Fibroblast of the conjunctiva (primary cell): ENCODE results near the gene PNKP.
"Not testable (repeated sequence)": the region's sequence is repeated elsewhere in the genome, so short reads cannot be mapped to it uniquely, and the experiment has no call there.

Source experiments
- DNase-seq: peaks from one replicate; pipeline ENCODE4 v3.0.0-alpha.2; 2010; ENCODE audit warnings: low read depth

Gene PNKP

DNA sequence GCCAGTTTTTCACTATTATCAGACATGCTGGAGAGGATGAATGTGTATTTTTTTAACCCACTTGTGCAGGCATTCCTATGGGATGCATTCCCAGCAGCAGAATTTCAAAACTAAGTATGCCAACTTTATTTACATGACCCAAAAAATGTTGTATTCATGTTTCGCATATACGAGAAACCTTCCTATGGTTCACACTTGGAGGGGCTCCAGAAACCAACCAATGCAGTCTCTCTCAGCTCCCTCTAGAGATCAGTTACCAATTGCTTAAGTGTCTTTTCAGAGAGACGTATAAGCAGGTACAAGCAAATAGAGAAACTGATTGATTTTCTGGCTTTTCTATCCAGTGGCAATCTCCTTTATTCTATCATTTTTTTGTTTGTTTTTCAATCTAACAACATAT lies 22.0 kb downstream of the PNKP start:
- no peak for DNase-seq

DNA sequence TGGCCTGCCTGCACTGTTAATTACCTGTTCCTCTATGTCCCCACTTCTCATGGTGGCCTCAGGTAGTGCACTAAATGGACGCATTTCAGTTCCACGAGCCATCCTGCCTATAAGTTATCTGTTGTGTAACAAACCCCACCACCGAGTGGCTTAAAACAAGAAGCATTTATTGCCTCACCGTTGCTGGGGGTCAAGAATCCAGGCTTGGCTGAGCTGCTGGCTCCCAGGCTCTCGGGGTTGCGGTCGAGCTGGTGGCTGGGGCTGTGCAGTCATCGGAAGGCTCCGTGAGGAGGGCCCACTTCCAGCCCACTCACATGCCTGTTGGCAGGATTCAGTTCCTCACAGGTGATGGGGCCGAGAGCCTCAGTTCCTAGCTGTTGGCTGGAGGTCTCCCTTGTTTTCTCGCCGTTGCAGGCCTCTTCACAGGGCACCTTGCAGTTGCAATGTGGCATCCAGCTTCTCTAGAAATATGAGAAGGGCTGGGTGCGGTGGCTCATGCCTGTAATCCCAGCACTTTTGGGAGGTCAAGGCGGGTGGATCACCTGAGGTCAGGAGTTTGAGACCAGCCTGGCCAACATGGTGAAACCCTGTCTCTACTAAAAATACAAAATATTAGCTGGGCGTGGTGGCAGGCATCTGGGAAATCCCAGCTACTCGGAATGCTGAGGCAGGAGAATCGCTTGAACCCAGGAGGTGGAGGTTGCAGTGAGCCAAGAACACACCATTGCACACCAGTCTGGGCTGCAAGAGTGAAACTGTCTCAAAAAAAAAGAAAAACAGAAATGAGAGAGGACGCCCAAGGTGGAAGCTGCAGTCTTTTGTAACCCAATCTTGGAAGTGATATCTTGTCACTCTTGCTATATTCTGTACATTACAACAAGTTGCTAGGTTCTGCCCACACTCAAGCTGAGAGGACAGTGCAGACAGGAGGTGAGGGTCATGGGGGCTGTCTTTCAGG lies 23.0 kb downstream of the PNKP start:
- no peak for DNase-seq

DNA sequence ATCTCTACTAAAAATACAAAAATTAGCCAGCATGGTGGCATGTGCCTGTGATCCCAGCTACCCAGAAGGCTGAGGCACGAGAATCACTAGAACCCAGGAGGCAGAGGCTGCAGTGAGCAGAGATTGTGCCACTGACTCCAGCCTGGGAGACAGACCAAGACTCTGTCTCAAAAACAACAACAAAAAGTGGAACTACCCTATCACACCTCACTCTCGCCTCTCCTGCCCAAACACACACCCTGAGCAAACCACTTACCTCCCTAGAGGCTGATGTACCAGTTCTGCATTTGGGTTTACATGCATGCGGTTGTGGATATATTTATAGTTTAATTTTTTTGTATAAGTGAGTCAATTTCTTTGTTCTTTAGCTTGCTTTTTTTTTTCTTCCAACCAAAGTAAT lies 24.1 kb downstream of the PNKP start:
- DNase-seq, result no peak

DNA sequence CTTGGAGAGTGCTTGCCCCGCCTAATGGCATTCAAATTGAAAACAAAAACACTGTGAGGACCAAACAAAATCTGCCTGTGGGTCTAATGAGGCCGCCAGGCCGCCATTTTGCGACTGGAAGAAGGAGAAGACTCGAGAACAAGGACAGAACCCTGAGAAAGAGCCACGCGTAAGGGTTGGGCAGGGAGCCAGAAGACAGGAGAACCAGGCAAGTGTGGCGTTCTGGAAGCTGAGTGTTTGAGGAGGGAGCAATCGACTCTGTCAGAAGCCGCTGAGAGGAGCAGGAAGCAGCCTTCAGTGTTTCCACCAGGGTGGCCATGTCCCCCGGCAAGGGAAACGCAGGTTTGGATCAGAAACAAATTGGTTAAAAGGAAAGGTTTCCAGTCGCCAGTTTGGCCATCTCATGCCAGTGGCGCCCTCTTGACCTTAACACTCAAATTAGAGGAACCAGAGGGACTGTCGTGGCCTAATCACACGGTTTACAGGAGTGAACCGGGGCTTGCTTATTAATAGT lies 26.6 kb downstream of the PNKP start:
- DNase-seq, result no peak

DNA sequence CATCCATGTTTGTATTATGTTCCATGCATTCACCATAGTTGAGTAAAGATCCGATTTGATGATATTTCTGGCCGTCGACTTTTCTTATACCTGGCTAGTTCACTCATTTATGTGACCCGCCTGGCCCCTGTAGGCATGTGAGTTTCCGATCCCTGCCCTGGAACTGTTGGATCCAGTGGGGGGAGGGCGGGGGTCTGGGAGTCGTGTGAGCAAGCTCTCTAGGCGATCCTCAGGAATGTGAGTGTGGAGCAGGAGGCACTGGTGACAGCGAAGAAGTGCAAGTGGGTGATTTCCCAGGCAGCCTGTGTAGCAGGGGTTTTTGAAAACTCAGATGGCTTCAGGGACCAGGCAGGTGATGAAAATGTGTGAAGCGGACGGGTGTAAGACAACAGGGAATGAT lies 27.1 kb downstream of the PNKP start:
- no peak for DNase-seq

DNA sequence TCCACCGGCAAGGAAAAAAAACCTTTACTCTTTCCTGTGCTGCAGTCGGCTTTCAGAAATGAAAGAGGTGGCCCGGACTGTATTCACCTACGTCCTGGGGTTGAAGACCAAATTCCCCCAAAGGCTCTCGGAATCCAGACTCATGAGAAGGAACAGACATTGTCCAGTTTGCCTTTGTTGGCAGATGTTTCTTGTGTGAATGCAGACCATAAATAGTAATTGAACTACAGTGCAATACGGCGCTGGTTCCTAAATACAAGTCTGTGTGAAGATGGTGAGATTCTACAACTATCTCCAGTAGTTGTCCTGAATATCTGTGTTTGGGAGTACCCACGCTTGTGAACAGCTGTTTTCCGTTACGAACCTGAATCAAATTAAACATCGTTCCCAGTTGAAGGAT lies 27.7 kb downstream of the PNKP start:
- DNase-seq, result no peak

DNA sequence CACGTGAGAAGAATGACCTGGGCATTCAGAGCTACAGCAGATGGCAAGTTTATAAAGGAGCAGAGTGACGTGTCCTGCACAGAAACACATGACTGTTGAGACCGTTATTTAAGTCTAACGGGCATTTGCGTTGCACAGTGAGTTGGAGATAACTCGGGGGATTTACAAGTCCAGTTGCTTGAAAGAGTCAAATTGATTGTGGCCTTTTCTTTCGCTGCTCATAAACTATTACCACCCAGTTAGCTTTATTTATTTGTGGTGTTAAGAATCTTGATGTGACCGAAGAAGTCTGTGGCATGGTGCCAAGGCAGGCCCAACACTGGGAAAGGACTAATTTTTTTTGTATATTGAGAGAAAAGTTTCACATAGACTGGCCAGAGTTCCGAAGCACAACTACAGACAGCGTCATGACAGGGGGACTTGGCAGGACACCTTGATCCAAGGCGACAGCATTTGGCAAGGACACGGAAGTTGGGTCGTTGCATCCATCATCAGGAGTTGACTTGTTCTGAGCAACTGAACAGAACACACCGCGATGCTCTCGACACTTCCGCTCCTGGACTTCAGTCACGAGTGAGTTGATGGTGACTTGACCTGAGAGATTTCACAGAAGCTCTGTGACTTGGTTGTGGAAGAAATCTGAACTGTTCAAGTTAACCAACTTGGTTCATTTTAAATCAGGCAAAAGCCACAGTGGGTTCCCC lies 28.3 kb downstream of the PNKP start:
- DNase-seq, result no peak

DNA sequence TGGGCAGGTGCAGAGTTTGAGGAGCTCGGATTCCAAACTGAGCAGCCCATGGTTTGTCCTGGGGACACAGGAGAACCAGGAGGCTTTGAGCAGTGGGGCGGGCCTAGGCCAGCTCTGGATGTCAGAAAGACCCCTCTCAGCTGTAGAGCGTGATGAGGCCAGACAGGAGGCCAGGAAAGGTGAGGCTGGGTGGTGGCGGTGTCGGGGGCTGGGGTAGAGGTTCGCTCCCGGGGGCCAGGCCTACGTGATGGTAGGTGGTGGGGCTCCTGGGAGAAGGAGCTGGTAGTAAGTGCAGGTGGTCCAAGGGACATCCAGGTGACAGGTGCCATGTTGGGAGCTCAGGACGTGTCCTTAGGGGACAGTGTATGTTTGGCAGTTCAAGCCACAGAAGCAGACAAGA lies 30.0 kb downstream of the PNKP start:
- DNase-seq, result no peak

DNA sequence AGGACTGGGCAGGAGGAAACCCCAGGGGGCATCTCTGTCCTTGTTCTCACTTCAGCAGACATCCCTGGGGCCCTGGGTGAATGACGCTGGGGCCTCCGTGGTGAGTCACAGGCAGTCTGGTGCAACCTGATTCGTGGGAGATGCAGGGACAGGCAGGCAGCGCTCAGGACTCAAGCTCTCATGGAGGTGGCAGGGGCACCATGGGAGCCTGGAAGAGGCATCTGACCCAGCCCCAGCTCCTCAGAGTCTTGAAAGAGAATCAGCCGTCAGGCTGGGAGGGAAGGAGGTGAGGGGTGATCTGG lies 30.4 kb downstream of the PNKP start:
- no peak for DNase-seq

DNA sequence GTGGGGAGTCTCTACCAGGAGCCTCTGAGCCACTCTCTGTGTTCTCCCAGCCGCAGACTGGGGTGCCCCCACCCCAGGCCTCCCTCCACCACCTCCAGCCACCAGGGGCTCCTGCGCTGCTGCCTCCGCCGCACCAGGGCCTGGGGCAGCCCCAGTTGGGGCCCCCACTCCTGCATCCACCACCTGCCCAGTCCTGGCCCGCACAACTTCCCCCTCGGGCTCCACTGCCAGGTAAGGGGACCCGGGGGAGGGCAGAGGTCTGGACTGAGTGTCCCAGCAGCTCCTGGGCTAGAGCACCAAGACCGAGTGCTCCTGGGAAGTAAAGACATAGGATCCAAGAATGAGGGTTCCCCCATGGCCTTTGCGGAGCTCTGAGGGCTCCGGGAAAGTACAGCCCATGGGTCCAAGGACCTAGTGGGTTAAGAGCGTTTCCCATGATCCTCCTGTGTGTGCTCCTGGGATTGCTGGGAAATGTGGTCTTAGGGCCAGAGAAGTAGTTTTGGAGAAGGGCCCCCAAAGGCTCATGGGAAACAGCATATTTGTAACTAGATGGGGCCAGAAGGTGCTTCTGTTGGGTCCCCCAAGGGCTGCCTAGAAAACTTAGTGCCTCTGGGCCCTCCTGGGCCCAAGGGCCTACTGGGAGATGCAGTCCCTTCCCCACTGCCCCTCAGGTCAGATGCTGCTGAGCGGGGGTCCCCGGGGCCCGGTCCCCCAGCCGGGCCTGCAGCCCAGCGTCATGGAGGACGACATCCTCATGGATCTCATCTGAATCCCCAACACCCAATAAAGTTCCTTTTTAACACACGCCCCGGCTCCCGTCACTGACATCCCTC lies 31.0 kb downstream of the PNKP start:
- no peak for DNase-seq

DNA sequence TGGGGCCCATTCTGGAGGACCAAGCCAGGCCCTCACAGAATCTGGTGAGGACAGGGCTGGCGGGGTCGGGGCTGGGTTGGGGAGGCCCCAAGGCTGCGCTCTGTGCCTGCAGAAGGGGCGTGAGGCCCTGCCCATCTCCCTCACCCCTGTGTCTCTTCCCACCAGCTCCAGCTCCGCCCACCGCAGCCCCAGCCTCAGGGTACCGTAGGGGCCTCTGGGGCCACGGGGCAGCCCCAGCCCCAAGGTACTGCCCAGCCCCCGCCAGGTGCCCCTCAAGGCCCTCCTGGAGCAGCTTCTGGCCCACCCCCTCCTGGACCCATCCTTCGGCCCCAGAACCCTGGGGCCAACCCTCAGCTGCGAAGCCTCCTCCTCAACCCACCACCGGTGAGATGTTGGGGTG lies 31.8 kb downstream of the PNKP start:
- no peak for DNase-seq

DNA sequence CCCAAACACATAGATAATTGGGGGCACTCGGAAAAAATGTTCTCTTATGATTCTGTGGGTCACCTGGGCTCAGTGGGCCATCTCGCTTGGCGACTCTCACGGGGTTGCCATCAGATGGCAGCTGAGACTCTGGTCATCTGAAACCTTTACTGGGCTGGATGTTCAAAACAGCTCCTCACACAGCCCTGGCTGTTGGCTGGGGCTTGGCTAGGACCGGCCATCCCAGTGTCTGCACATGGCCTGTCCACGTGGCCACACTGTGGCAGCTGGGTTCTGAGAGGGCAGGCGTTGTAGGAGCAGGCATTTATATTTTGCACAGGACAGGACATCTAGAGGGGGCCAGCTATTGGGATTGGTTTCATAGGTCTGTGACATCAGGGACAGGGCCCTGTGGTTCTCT lies 33.8 kb downstream of the PNKP start:
- no peak for DNase-seq

DNA sequence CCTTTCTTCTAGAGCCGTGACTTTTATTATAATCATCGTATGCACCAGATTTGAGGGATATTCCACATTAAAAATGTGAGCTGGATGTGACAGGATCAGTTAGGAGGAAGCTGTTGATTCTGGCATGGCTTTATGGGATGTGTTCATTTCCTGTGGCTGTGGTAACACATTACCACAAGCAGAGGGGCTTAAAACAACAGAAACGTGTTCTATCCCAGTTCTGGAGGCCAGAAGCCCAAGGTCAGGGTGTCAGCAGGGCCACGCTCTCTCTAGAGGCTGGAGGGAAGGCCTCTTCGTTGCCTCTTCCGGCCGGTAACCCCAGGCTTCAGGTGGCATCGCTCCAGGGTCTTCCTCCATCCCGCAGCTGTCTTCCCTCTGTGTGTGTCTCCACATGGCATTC lies 34.8 kb downstream of the PNKP start:
- no peak for DNase-seq

DNA sequence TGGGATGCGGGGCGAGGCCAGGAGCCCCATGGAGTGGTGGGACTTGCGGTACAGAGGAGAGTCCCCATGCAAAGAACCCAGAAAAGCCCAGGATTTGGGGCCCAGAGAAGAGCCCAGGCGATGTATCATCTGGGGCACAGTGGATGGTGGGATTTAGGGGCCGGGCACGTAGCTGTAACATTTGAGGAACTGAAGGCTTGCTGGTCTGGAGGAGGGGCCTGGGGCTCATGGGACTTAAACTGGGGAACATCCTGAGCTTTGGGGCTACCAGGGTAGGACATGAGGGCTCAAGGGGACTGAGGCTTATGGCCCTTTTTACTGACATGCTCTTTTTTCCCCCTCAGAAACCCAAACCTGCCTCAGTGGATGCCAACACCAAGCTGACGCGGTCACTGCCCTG lies 35.8 kb downstream of the PNKP start:
- no peak for DNase-seq

DNA sequence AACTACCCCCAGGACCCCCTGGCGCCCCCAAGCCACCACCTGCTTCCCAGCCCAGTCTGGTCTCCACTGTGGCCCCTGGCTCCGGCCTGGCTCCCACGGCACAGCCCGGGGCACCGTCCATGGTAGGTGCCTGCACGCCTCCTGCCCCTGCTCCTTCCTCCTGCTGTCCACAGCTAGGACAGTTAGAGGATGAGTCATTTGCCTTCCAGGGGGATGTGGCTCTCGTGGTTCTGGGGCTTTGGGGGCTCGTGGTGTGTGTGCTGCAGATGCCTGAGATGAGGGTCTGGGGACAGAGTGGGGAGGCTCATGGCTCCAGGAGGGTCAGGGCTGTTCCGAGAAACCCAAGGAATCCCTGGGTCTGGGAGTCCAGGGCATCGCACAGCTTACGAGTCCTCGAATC lies 36.6 kb downstream of the PNKP start:
- DNase-seq, result no peak

DNA sequence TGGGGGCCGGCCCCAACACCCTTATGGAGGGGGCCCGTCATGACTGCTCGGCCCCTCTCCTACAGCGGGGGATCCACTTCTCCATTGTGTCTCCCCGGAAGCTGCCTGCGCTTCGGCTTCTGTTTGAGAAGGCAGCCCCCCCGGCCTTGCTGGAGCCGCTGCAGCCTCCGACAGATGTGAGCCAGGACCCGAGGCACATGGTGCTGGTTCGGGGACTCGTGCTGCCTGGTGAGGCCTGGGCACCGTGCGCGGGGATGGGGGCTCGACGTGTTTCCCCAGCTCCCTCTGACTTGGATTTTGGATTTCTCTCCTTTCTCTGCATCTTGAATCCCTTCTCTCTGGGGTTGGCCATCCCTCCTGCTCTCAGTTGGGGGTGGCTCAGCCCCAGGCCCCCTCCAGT lies 37.7 kb downstream of the PNKP start:
- no peak for DNase-seq

DNA sequence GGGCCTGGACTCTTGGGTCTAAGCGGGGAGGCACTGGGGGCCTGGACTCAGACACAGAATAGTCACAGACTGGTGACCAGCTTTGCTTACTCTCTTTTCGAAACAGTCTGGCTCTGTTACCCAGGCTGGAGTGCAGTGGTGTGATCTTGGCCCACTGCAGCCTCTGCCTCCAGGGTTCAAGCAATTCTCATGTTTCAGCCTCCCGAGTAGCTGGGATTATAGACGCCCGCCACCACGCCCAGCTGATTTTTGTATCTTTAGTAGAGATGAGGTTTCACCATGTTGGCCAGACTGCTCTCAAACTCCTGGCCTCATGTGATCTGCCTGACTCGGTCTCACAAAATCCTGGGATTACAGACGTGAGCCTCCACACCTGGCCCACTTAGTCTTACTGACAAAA lies 38.2 kb downstream of the PNKP start:
- no peak for DNase-seq

DNA sequence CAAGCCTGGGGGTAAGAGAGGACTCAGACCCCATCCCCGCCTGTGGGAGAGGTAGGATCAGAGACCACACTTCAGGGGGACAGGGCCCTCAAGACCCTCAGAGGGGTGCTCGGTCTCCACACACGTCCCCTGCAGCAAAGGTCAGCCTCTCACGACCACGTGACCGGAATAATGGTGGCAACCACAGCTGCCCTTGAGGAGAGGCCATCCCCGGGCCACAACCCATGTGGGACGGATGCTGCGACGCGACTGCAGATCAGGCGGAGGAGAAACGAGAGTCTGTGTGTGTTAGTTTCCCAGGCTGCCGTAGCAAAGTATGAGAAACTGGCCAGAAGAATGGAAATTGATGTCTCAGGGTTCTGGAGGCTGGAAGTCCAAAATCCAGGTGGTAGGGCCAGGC lies 40.3 kb downstream of the PNKP start:
- no peak for DNase-seq

DNA sequence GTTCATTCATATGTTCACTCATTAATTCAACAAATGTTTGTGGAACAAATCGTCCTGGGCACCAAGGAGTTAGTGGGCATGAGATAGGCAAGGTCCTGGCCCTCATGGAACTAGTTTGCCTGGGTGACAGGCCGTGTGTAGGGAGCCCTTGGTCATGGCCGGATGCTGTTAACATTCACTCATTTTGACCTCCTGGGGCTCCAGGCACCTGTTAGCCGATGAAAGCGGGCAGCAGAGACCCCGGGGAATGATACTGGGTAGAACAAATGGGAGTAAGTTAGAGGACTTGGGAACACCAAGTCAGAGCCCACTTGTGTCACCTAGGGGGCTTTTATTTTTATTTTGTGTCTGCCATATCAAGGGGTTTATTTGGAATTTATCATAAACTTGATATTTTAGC lies 42.7 kb downstream of the PNKP start:
- no peak for DNase-seq

DNA sequence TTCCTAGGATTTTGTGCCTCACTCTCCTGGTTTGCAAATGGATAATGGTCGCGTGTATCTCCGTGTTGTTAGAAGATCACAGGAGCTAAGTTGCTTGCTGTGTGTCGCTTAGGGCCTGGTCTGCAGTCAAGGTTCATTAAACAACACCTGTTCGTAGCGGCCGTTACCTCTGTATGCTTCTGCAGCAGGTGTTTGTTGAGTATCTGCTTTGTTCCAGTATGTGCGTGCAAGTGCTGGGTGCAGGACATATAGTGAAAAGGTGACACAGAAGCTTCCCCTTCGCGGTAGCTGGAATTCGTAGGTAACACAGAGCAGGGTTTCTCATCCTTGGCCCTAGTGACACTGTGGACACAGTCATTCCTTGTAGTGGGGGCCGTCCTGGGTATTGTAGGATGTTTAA lies 43.9 kb downstream of the PNKP start:
- no peak for DNase-seq

DNA sequence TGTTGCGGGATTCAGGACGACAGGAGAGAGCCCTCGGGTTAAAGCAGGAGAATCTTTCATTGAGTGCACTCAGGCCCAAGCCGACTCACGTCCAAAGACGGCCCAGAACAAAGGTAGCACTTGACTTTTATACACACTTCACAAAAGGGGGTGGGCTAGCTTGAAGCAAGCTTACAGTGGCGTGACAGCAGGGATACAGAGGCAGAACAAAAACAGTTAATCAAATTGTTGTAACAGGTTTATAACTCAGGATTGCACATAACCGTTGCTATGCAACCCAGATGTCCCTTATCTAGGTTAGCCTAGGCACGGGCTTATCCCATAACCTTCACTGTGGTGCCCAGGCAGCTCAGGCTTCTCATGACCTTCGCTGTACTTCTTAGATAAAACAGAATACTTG lies 47.3 kb downstream of the PNKP start:
- no peak for DNase-seq

DNA sequence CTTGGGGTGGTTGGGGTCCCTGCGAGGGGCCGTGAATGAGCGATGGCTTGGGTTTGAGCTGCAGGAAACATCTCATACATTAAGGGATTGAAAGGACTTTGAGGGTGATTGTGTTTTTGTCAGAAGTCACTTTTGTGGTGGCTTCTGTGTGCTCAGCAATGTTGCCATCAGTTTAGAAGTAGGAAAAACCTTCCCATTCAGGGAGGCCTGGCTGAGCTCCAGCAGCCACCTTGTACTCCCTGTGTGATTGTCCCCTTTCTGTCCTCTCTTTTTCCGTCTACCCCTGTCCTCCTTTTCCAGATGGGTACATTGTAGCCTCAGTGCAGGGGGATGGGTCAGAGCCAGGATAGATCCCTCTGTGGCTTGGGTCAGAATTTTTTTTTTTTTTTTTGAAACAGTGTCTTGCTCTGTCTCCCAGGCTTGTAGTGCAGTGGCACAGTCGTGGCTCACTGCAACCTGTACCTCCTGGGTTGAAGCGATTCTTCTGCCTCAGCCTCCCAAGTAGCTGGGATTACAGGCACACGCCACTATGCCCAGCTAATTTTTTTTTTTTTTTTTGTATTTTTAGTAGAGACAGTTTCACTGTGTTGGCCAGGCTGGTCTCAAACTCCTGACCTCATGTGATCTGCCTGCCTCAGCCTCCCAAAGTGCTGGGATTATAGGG lies 47.8 kb downstream of the PNKP start:
- not testable (repeated sequence) for DNase-seq
